ENCODE results near the gene MMEL1.

Gene MMEL1

GRCh38 chr1:2632051-2632430 is 775 bp downstream of the MMEL1 start:
- Histone ChIP-seq H3K36me3 (ENCODE audit: control insufficient read depth in 2 of 2, insufficient read depth in 1 of 2, low read length in 2 of 2) (no peaks in the 10 kb centered on the region), H3K4me1 (ENCODE audit: control insufficient read depth, insufficient read depth, low read length) (no peaks in the 10 kb centered on the region), H3K27ac (ENCODE audit: extremely low read depth, low read depth, low read length) (no peak overlapping the region), H3K4me3 (ENCODE audit: low read depth, low read length) (no peak overlapping the region), H3K9me3 (ENCODE audit: control insufficient read depth, insufficient read depth, low read depth, low read length) (no peaks in the 10 kb centered on the region)
- ChIA-PET CTCF (interaction anchor here (0.6 kb wide), 2 partner anchors 22 to 207 kb away, joined by 3 read pairs; no protein-coding TSS in a partner anchor), POLR2A (interaction anchor here (0.5 kb wide), 1 partner anchor 16 kb away, joined by 3 read pairs; no protein-coding TSS in a partner anchor)
- TF ChIP-seq BCL11B (tag by site-specific recombination; IDR thresholded peaks at IDR 0.05; ENCODE audit: low read depth) (no peak), ZNF169 (tag by site-specific recombination; IDR thresholded peaks at IDR 0.05) (no peak), ZXDB (tag by site-specific recombination; IDR thresholded peaks at IDR 0.05) (no peak), ZNF311 (tag by site-specific recombination; IDR thresholded peaks at IDR 0.05; ENCODE audit: borderline replicate concordance) (no peak), HOXC10 (CRISPR knock-in tag; IDR thresholded peaks at IDR 0.05) (no peak)

- Histone ChIP-seq H3K36me3 (ENCODE audit: control insufficient read depth in 2 of 2, insufficient read depth in 1 of 2, low read length in 2 of 2) (no peaks in the 10 kb centered on the region), H3K9me3 (ENCODE audit: control insufficient read depth, insufficient read depth, low read depth, low read length) (no peaks in the 10 kb centered on the region), H3K4me3 (ENCODE audit: low read depth, low read length) (no peak overlapping the region), H3K27ac (ENCODE audit: extremely low read depth, low read depth, low read length) (no peak overlapping the region), H3K4me1 (ENCODE audit: control insufficient read depth, insufficient read depth, low read length) (no peaks in the 10 kb centered on the region)
- TF ChIP-seq ZNF664 (tag by site-specific recombination; IDR thresholded peaks at IDR 0.05) (no peak), ZNF549 (tag by site-specific recombination; IDR thresholded peaks at IDR 0.05) (no peak), GLIS1 (tag by site-specific recombination; IDR thresholded peaks at IDR 0.05) (peak; percentile 65), YY1 (tag by site-specific recombination; IDR thresholded peaks at IDR 0.05) (no peak), ZNF777 (tag by site-specific recombination; IDR thresholded peaks at IDR 0.05; ENCODE audit: borderline replicate concordance) (no peak), KLF1 (tag by site-specific recombination; IDR thresholded peaks at IDR 0.05) (no peak), ZNF146 (tag by site-specific recombination; IDR thresholded peaks at IDR 0.05) (no peak), ZNF404 (tag by site-specific recombination; IDR thresholded peaks at IDR 0.05) (no peak), MEIS1 (CRISPR knock-in tag; IDR thresholded peaks at IDR 0.05; ENCODE audit: borderline replicate concordance) (no peak), ZNF211 (tag by site-specific recombination; IDR thresholded peaks at IDR 0.05; ENCODE audit: low read depth) (no peak), ZNF530 (tag by site-specific recombination; IDR thresholded peaks at IDR 0.05; ENCODE audit: low read depth) (no peak), PATZ1 (tag by site-specific recombination; IDR thresholded peaks at IDR 0.05) (no peak), ZIC2 (tag by site-specific recombination; IDR thresholded peaks at IDR 0.05) (0 out of 2 replicates have a peak, but pooled peaks have one; percentile 10), ZFP69B (tag by site-specific recombination; IDR thresholded peaks at IDR 0.05) (no peak), ZNF585B (tag by site-specific recombination; IDR thresholded peaks at IDR 0.05) (no peak), ZNF362 (tag by site-specific recombination; IDR thresholded peaks at IDR 0.05) (no peak), ZNF600 (tag by site-specific recombination; IDR thresholded peaks at IDR 0.05) (no peak)
- ChIA-PET CTCF (interaction anchor here (0.6 kb wide), 2 partner anchors 23 to 207 kb away, joined by 3 read pairs; no protein-coding TSS in a partner anchor), POLR2A (interaction anchor here (0.5 kb wide), 1 partner anchor 15 kb away, joined by 3 read pairs; no protein-coding TSS in a partner anchor)
These were observed 1.4 kb downstream of the MMEL1 start for GRCh38 chr1:2631136-2632050.
